ENCODE measurements around the gene SRGAP2C. TPM values are rescaled to one million over a fixed set of nuclear protein-coding genes. Genes with fewer than 3 reads are reported as not detected.
A peak's percentile ranks its signal among the peaks of the same experiment; 100 is the strongest.

SRGAP2C gene
- total and polyA plus RNA-seq, 7 donors = 0.72 to 12.0 (median 3.7) TPM

- ATAC-seq (no peak), DNase-seq (no peak)
- TF ChIP-seq CTCF (IDR thresholded peaks at IDR 0.05) = no peak
- H3K36me3 ChIP-seq (ENCODE audit: insufficient read depth in 1 of 2, low read depth in 1 of 2) = no peaks in the 10 kb centered on the region
- H3K27ac ChIP-seq = no peak overlapping the region
- no peaks in the 10 kb centered on the region for H3K4me1 ChIP-seq
- no peaks in the 10 kb centered on the region for H3K27me3 ChIP-seq (ENCODE audit: insufficient read depth in 3 of 3, low read length in 2 of 3)
- WGBS, 3 donors = 93 to 100% (median 100%) methylated on average over 1 of the region's 1 CpG
- no peaks in the 10 kb centered on the region for H3K9me3 ChIP-seq
- intact Hi-C loops (cut with DNase I) = no loop called here
- H3K4me3 ChIP-seq = no peak overlapping the region
These were observed 223.6 kb downstream of the SRGAP2C start for GRCh38 chr1:121408354-121408753.

- H3K9me3 ChIP-seq = no peaks in the 10 kb centered on the region
- 79 to 82% (median 81%) methylated on average over 3 of the region's 3 CpGs for WGBS, 3 donors
- ATAC-seq (no peak), DNase-seq (no peak)
- no peak overlapping the region for H3K27ac ChIP-seq
- intact Hi-C loops (cut with DNase I) = no loop called here
- no peaks in the 10 kb centered on the region for H3K27me3 ChIP-seq (ENCODE audit: insufficient read depth in 3 of 3, low read length in 2 of 3)
- TF ChIP-seq CTCF (IDR thresholded peaks at IDR 0.05) = no peak
- H3K4me1 ChIP-seq = no peaks in the 10 kb centered on the region
- no peaks in the 10 kb centered on the region for H3K36me3 ChIP-seq (ENCODE audit: insufficient read depth in 1 of 2, low read depth in 1 of 2)
- no peak overlapping the region for H3K4me3 ChIP-seq
These were observed 229.0 kb downstream of the SRGAP2C start for GRCh38 chr1:121413821-121414220.

GRCh38 chr1:121414905-121415304 lies 230.1 kb downstream of the SRGAP2C start:
- WGBS, 3 donors = 25 to 48% (median 28%) methylated on average over 2 of the region's 2 CpGs
- no peak for TF ChIP-seq CTCF (IDR thresholded peaks at IDR 0.05)
- H3K27me3 ChIP-seq (ENCODE audit: insufficient read depth in 3 of 3, low read length in 2 of 3) = no peaks in the 10 kb centered on the region
- no peak overlapping the region for H3K27ac ChIP-seq
- H3K9me3 ChIP-seq = no peaks in the 10 kb centered on the region
- intact Hi-C loops (cut with DNase I) = no loop called here
- ATAC-seq (peak in 3 of 4 donors; percentile 83 to 86 (median 85)), DNase-seq (peak in 1 of 2 donors; percentile 53)
- no peaks in the 10 kb centered on the region for H3K4me1 ChIP-seq
- H3K36me3 ChIP-seq (ENCODE audit: insufficient read depth in 1 of 2, low read depth in 1 of 2) = no peaks in the 10 kb centered on the region
- no peak overlapping the region for H3K4me3 ChIP-seq

- Histone ChIP-seq H3K4me3 (no peak overlapping the region), H3K9me3 (no peaks in the 10 kb centered on the region), H3K4me1 (no peaks in the 10 kb centered on the region), H3K27ac (no peak overlapping the region), H3K27me3 (ENCODE audit: insufficient read depth in 3 of 3, low read length in 2 of 3) (no peaks in the 10 kb centered on the region), H3K36me3 (ENCODE audit: insufficient read depth in 1 of 2, low read depth in 1 of 2) (no peaks in the 10 kb centered on the region)
- TF ChIP-seq CTCF (IDR thresholded peaks at IDR 0.05) = no peak
- intact Hi-C loops (cut with DNase I) = no loop called here
- DNase-seq (no peak), ATAC-seq (no peak)
- WGBS, 3 donors = 85 to 90% (median 88%) methylated on average over 6 of the region's 6 CpGs
These were observed 232.6 kb downstream of the SRGAP2C start for GRCh38 chr1:121417325-121417923.
